Kasumi-1 (cell line): ENCODE data around the gene PDE9A.

Experiments
- DNase-seq, 2 experiments: peaks; one replicate each; lab custom pipeline; 2025; lab: John Stamatoyannopoulos, UW

The PDE9A gene

GRCh38 chr21:42757826-42758655 lies 104.6 kb downstream of the PDE9A start:
- DNase-seq: no peak

- no peak for DNase-seq
Observed at GRCh38 chr21:42758721-42759593, 105.5 kb downstream of the PDE9A start.

- no peak for DNase-seq
Observed at GRCh38 chr21:42759594-42759927, 106.1 kb downstream of the PDE9A start.

GRCh38 chr21:42760361-42760950 lies 107.0 kb downstream of the PDE9A start:
- DNase-seq: no peak

GRCh38 chr21:42760951-42761751 lies 107.7 kb downstream of the PDE9A start:
- DNase-seq: no peak

- no peak for DNase-seq
Observed at GRCh38 chr21:42761776-42762335, 108.4 kb downstream of the PDE9A start.

- DNase-seq: peak; percentile 13 to 17
Observed at GRCh38 chr21:42763581-42764442, 110.4 kb downstream of the PDE9A start.

- DNase-seq: no peak
Observed at GRCh38 chr21:42764443-42764760, 111.0 kb downstream of the PDE9A start.

GRCh38 chr21:42764883-42765282 lies 111.5 kb downstream of the PDE9A start:
- DNase-seq: no peak

GRCh38 chr21:42765656-42766055 lies 112.2 kb downstream of the PDE9A start:
- no peak for DNase-seq

GRCh38 chr21:42766739-42767560 lies 113.5 kb downstream of the PDE9A start:
- DNase-seq: no peak

- no peak for DNase-seq
Observed at GRCh38 chr21:42767561-42767835, 114.1 kb downstream of the PDE9A start.

GRCh38 chr21:42768324-42769121 lies 115.1 kb downstream of the PDE9A start:
- DNase-seq: no peak

GRCh38 chr21:42769183-42769819 lies 115.9 kb downstream of the PDE9A start:
- no peak for DNase-seq

GRCh38 chr21:42769820-42770716 lies 116.6 kb downstream of the PDE9A start:
- DNase-seq: peak in 1 of 2 experiments; percentile 7

GRCh38 chr21:42770717-42771502 lies 117.5 kb downstream of the PDE9A start:
- DNase-seq: no peak

- DNase-seq: no peak
Observed at GRCh38 chr21:42771503-42771805, 118.0 kb downstream of the PDE9A start.
